Measurements from ENCODE around the gene ABCA3.

DNA sequence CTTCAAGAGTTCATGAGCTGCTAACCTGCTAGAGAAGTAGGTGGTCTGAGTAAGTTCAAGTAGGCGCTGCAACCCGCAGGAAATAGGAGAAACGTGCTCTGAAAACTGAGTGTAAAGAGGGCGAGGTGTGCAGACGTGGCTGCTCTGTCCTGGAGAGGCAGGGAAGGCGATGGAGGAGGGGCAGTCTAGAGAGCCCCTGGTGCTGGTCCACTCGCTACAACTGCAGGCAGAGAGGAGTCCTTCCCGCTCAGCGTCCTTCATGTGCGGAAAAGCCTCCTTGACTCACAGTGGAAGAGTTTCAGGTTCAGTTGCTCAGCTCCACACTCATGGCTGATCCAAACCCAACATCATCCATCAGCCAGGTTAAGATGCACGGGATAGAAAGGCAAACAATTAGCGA, 12.1 kb downstream of the ABCA3 start:
- TF ChIP-seq, protein P1, sequence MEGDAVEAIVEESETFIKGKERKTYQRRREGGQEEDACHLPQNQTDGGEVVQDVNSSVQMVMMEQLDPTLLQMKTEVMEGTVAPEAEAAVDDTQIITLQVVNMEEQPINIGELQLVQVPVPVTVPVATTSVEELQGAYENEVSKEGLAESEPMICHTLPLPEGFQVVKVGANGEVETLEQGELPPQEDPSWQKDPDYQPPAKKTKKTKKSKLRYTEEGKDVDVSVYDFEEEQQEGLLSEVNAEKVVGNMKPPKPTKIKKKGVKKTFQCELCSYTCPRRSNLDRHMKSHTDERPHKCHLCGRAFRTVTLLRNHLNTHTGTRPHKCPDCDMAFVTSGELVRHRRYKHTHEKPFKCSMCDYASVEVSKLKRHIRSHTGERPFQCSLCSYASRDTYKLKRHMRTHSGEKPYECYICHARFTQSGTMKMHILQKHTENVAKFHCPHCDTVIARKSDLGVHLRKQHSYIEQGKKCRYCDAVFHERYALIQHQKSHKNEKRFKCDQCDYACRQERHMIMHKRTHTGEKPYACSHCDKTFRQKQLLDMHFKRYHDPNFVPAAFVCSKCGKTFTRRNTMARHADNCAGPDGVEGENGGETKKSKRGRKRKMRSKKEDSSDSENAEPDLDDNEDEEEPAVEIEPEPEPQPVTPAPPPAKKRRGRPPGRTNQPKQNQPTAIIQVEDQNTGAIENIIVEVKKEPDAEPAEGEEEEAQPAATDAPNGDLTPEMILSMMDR (IDR thresholded peaks at IDR 0.05; ENCODE audit: low read length), result no peak
- no peak for TF ChIP-seq EZH2 (IDR thresholded peaks at IDR 0.05; ENCODE audit: borderline replicate concordance, low read length)

All from OCI-LY1 (cell line).